ENCODE data around the gene MCF2L.

MCF2L gene

GRCh38 chr13:112962911-112963625 lies 5.9 kb upstream of the MCF2L start:
- DNase-seq: no peak

DNA sequence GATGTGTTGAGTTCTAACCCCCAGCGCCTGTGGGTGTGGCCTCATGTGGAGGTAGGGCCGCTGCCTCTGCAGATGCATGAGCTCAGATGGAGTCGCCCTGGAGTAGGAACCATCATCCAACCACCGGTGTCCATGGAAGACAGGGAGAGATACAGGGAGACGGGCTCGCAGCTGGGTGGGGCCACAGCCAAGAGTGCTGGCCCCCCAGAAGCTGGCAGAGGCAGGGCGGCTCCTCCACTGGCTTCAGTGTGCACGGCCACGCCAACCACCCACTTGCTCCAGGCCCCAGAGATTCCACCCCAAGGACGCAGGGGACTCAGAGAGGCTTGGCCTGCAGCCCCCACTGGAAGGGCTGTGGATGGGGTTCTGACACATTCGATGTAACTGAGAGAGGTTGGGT lies 5.4 kb upstream of the MCF2L start:
- no peak for DNase-seq

GRCh38 chr13:112964971-112965492 lies 4.0 kb upstream of the MCF2L start:
- DNase-seq: no peak

DNA sequence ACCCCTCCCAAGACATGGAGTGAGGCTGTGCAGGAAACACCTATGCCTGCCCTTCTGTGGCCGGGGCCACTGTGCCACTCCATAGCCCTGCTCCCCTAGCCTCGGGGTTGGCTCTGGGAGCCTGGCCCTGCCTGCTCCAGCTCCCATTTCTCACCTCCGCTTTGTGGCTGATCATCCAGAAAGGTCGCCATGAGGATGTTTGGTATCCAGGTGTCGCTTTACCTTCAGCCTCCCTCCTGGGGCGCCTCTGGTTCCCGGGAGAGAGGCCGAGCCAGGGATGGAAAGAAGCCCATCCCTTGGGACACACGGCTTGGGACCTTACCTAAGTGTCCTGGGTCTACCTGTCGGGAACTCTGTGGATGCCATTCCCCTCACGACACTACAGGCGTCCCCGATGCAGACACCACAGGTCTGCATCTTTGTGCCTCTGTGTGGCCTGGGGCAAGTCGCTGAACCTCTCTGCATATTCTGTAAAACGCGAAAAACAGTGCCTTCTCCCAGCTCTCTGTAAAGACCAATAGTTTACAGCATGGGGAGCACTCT lies 3.4 kb upstream of the MCF2L start:
- no peak for DNase-seq

GRCh38 chr13:112966776-112967175 lies 2.2 kb upstream of the MCF2L start:
- DNase-seq: no peak

DNA sequence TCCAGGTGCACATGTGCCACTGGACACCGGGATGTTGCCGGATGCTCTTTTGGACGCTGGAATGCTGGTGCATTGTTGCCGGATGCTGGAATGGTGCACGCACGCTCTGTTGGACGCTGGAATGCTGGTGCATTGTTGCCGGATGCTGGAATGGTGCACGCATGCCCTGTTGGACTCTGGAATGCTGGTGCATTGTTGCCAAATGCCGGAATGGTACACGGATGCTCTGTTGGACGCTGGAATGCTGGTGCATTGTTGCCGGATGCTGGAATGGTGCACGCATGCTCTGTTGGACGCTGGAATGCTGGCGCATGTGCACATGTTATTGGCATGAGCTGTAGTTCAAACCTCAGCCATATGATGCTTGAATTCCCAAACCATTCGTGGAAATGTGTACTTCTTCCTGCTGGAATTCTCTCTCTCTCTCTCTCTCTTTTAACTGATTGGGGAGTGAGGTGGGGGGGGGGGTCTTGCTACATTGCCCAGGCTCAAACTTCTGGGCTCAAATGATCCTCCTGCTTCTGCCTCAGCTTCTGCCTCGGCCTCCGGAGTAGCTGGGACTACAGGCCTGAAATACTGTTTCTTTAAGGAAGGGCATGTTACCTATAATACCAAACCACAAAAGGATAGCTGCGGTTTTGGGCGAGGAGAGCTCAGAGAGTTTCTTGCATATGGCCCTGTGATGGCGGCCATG lies 1.2 kb upstream of the MCF2L start:
- DNase-seq: peak in 2 of 58 donors; percentile 17 to 42

DNA sequence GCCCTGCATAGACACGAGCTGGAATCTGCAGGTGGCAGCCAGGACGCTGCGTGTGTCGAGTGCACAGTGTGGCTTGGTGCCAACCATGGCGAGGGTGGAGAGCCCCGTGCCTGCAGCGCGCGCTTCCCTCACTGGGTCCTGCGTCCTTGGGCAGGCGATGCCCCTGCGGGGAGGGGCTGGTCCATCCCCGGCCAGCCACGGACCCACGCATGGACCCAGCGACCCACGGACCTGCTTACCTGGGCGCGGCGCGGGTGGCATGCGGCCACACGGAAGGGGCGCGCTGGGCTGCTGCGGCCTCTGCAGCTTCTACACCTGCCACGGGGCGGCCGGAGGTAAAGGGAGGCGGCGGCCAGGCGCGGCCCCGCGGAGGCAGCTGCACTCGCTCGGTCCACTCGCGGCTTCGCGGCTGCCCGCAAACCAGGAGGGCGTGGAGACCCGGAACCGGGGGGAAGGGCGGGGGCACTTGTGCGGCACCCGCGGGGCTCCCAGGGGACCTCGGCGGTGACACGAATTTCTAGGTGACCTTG lies 569 bp upstream of the MCF2L start:
- peak in 7 of 58 donors; percentile 19 to 50 (median 25) for DNase-seq

- DNase-seq: no peak
These were observed 801 bp downstream of the MCF2L start for GRCh38 chr13:112969692-112970338.

- DNase-seq: peak in 12 of 58 donors; percentile 18 to 76 (median 49)
These were observed 1.7 kb downstream of the MCF2L start for GRCh38 chr13:112970552-112971287.

GRCh38 chr13:112971288-112971643 lies 2.3 kb downstream of the MCF2L start:
- no peak for DNase-seq

- DNase-seq: no peak
These were observed 3.2 kb downstream of the MCF2L start for GRCh38 chr13:112972258-112972657.

DNA sequence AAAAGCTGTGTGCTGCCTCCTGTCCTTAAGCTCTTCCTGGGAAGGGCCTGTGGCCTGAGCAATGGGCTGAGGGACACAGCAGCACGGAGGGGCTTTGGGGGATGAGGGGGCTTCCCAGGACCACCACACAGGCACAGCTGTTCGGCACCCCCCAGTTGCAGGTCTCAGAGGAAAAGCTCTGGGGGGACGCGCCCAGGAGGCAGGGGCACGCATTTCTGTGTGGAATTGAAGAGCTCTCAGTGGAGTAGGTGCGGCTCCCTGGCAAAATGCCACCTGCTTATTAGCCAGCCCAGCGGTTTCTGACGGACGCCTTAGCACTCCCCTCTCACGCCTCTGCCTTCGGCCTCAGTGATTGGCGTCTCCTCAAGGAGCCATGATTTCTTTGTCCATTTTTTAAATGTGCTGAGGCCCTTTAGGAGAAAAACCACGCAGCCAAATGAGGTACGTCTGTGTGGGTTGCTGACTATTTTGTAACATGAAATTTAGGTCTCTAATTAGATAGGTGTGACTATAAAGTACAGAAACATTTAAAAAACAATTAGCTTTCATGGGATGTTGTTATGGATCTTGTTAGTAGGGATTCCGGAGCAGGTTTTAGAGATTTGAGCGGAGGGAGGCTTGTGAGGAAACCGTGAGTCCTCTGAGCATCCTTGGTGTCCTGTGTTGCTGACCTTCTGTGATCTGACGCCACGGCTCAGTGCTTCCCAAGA lies 4.0 kb downstream of the MCF2L start:
- DNase-seq: no peak

GRCh38 chr13:112973577-112973951 lies 4.5 kb downstream of the MCF2L start:
- DNase-seq: no peak

DNA sequence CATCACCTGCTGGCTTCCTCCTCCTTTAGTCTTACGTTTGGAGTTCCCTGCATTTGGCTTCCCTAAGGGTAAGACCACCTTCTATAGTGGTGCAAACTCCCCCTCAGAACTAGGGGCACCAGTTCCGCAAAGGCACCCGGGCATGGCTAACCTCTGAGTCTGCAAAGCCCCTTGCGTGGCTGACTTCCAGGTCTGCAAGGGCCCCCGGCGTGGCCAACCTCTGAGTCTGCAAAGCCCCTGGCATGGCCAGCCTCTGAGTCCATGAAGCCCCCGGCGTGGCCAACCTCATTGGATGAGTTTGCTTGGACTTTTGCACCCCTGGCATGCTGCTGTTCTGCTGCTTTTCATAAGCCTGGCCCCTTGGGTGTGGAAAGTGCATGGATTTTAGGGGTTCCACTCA lies 5.1 kb downstream of the MCF2L start:
- no peak for DNase-seq

- DNase-seq: peak in 12 of 58 donors; percentile 18 to 59 (median 45)
These were observed 5.7 kb downstream of the MCF2L start for GRCh38 chr13:112974671-112975070.

- no peak for DNase-seq
These were observed 6.5 kb downstream of the MCF2L start for GRCh38 chr13:112975401-112975939.

DNA sequence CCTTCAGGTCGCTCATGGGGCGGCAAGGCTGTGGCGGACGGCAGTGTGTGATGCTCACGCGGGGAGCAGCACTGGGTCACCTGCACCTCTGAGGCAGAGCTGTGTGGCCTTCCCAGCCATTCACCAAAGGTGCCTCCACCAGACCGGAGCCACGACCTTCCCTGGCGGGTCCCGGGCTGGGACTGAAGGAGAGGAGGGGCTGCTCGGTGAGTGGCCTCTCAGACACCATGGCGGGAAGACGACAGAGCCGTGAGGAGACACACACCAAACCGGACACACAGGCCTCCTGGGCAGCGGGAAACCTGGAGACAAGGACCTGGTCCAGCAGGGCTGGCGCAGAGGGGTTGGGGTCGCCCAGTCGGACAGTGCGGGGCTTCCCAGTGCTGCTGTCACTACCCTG lies 7.5 kb downstream of the MCF2L start:
- DNase-seq: no peak

- DNase-seq: no peak
These were observed 8.1 kb downstream of the MCF2L start for GRCh38 chr13:112977091-112977490.

DNA sequence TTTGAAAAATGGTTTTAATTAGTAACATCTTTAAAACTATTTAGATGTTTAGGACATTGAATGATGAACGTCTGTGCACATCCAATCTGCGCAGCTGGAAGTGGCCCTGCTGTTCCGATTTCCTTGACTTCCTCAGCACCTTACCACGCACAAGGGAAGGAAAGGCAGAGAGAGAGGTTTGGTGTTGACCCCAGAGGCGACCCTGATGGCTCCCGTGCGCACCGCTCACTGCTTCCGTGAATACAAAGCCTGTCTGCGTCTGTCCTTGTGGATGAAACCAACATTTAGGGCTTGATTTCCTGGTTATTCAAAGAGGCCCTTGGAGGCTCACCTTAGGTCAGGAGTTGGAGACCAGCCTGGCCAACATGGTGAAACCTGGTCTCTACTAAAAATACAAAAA lies 8.5 kb downstream of the MCF2L start:
- no peak for DNase-seq

Data from anterior cingulate cortex (tissue), 58 donors.